ENCODE data around the gene ZFAND4.
"Not testable (repeated sequence)": the region's sequence is repeated elsewhere in the genome, so short reads cannot be mapped to it uniquely, and the experiment has no call there.

The ZFAND4 gene

DNA sequence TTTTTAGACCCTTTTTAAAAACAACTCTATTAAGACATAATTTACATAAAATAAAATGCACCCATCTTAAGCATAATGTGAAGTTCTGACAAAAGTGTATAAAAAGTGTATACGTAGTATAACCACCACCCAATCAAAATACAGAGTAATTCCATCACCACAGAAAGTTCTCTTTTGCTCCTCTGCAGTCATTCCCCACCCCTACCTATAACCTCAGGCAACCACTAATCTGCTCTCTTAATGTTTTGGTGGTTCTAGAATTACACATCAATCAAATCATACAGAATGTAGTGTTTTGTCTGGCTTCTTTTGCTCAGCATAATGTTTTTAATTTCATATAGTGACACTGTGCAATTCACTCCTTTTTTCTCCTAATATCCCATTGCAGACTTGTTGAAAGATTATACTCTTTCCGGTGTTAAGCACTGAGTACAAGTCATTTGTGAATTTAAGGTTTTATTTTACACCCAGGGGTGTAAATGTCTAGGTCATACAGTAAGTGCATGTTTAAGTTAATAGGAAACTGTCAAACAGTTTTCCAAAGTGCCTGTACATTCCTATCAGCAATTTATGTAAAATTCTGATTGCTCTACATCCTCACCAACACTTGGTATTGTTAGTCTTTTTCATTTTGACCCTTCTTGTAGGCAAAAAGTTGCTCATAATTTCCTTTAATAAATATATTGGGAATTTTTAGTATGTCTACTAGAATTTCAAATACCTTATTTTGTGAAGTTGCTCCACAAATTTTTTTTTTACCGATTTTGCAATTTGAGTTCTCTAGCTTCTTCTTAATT, 86.3 kb downstream of the ZFAND4 start:
- DNase-seq: no peak

DNA sequence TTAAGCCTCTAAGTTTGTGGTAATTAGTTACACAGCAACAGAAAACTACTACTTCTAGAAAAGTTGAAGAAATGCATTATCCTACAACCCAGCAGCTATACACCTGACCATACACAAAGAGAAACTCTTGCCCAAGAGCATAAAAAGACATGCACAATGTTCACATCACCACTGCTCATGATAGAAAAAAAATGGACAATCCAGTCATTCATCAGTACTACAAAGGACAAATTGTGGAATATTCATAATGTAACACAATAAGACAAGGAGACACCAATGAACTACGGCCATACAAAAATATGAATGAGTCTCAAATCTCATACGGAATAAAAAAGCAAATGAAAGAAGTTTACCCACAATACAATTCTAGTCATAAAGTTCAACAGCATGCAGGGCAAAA, 87.4 kb downstream of the ZFAND4 start:
- no peak for DNase-seq

DNA sequence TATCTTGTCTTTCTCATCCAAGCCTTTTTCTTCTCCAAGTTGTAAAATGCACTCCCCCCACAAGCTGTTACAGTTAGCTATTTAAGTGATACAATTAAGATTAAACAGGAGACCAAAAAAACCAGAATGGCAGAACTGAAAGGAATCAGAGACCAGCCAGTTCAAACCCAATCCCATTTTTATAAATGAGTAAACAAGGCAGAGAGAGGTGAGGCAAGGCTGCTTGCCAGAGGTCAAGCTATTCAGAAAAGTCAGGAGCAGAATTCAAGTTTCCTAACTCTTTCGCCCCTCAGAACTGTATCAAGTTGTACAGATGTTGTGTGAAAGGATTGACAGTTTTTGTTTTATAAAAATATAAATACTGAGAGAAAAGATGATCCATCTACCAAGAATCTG, 90.2 kb downstream of the ZFAND4 start:
- no peak for DNase-seq

DNA sequence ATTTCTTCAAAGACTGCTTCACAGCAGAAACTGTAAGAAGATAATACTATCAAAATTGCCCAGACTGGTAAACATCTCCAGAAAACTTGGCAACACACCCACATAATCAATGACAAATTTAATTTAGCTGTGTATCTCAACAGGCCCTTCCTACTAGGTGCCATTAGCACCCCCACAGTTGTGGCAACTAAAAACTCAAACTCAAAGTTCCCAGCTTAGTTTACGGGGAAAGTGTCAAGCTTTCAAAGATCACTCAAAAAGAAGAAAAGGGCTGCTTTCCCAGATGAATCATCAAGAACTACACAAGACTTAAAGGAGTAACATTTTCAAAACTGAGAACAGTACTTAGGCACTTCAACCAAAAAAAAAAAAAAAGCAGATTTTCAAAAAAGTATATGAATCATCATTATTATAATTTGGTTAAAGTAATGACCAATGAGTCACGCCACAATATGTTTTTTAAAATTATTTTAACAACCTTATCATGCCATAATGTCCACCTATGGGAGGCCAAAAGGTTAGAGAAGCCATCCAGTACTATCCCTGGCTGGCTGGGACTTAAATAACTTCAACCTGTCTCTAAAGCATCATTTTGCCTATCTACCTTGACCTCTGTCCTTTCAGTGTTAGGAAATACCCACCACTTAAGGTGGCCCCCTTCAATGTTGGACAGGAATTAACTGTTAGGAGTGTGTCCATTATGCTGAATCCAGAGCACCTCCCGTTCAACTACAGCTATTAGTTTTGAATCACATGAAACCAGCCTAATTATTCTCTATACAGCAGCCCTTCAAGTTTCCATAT, 90.8 kb downstream of the ZFAND4 start:
- no peak for DNase-seq

DNA sequence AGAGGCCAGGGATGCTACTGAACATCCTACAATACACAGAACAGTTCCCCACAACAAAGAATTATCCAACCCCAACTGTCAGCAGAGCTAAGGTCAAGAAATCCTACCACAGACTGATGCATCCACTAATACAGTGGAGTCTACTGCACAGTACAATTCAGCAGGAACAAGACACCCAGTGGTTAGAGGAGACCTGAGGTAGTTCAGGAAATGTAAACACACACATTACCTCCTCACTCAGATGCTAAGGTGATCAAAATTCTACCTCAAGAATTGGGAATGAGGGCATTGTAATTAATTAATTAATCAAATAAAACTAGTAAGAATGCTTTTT, 91.4 kb downstream of the ZFAND4 start:
- no peak for DNase-seq

DNA sequence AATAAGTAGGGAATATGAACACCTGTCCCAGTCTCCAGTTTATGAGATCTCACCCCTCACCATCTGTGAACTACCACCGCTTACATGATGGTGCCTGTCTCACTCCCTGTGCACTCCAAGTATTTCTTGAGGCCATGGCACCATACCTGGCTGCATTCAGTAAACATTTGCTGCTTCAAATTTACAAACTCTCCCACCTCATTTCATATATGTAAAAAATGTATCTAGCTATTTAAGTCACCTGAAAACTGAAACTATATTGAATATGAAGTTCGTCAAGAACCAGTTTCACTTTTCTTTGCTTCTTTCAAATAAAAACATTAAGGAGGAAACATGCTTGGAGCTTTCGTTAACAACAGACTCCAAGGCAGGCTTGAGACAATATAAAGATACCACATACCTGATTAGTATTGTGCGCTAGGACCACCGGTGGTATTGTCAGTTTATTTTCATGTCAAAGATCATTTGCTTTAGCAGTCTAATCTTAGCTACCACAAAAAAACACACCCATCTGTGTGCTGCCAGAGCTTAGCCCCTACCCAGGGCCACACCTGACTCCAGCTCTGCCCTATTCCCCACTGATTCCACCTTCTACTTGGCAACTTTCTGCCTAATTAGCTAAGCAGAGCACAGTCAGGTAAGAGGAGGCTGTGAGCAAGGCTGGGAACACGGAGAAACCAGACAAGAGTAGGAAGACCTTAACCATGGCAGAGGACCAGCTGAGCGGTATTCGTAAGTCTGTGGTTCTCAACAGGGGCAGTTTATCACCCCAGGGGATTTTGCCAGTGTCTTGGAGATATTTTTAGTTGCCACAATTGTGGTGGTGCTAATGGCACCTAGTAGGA, 92.0 kb downstream of the ZFAND4 start:
- DNase-seq: no peak

DNA sequence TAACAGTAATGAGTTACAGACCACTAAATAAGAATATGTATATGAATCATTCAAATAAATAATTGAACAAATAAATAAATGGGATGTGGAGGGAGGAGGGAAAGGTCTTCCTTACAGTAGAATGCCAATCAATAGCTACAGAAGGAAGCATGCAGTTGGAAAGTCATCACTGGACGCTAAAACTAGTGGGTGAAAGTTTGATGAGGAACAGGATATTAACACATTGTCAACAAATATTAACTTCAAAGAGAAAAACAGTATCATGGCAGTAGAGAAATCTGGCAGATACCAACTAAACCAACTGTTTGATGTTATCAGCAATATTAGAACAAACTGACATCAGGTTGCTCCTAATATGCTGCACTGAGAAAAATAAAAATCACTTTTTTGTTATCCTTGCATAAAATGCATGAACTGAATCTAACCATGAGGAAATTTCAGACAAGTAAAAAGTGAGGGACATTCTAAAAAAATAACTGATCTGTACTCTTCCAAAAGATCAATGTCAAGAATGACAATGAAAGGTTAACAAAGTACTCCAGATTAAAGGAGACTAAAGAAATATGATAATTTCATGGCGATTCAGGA, 94.1 kb downstream of the ZFAND4 start:
- no peak for DNase-seq

DNA sequence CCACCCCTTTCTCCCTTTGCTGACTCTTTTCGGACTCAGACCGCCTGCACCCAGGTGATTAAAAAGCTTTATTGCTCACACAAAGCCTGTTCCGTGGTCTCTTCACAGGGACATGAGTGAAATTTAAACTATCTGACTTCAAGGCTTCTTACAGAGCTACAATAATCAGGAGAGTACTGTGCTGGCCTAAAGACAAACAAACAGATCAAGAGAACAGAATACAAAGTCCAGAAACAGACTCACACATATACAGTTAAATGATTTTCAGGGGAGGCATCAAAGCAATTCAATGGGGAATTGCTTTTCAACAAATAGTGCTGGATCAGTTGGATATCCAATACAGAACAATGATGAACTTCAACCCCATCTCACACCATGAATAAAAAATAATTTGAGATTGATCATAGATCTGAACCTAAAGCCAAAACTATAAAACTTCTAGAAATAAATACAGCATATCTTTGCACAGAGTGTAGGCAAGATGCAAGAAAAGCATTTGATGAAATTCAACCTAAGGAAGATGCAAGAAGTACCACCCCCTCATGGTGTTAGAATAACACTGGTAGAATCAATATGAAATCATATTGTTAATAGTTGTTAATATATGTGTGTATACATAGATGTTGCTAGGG, 96.5 kb downstream of the ZFAND4 start:
- no peak for DNase-seq

DNA sequence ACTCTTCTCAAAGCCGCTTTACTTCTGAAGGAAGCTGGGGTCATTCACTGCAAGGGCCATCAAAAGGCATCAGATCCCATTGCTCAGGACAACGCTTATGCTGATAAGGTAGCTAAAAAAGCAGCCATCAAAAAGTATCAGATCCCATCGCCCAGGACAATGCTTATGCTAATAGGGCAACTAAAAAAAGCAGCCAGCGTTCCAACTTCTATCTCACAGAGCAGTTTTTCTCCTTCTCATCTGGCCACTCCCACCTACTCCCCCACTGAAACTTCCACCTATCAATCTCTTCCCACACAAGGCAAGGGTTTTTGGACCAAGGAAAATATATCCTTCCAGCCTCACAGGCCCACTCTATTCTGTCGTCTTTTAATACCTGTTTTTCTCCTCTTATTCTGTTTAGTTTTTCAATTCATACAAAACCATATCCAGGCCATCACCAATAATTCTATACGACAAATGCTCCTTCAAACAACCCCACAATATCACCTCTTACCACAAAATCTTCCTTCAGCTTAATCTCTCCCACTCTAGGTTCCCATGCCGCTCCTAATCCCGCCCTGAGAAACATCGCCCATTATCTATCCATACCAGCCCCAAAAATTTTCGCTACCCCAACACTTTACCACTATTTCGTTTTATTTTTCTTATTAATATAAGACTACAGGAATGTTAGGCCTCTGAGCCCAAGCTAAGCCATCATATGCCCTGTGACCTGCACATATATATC, 97.4 kb downstream of the ZFAND4 start:
- DNase-seq: not testable (repeated sequence)

DNA sequence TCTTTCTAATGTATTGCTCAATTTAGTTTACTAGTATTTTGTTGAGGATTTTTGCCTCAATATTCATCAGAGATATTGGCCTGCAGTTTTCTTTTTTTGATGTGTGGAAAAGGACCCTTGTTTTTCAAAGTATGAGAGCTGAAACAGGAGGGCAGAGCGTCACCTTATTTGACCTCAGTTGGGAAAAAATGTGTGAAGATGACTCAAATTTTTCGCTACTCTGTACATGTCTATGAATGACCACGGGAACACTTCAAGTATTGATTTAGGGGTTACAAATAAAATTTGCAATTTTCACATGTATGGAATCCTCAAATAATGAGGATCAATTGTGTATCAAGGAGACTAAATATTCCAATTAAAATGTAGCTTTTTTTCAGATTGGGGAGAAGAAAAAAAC, 103.1 kb downstream of the ZFAND4 start:
- no peak for DNase-seq

DNA sequence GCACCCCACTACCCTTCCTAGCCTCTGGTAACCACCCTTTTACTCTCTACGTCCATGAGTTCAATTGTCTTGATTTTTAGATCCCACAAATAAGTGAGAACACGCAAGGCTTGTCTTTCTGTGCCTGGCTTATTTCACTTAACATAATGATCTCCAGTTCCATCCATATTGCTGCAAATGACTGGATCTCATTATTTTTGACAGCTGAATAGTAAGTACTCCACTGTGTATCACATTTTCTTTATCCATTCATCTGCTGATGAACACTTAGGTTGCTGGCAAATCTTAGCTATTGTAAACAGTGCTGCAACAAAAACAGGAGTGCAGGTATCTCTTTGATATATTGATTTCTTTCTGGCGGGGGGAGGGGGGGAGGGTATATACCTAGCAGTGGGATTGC, 106.2 kb downstream of the ZFAND4 start:
- no peak for DNase-seq
